ENCODE results near the gene RNF32.
"Not testable (repeated sequence)": the region's sequence is repeated elsewhere in the genome, so short reads cannot be mapped to it uniquely, and the experiment has no call there.

Gene RNF32

GRCh38 chr7:156614434-156615264, 25.9 kb upstream of the RNF32 start:
- DNase-seq = no peak

GRCh38 chr7:156616269-156617202, 24.0 kb upstream of the RNF32 start:
- DNase-seq = no peak

GRCh38 chr7:156617215-156617614, 23.4 kb upstream of the RNF32 start:
- no peak for DNase-seq

- DNase-seq = no peak
Observed at GRCh38 chr7:156618078-156618779, 22.3 kb upstream of the RNF32 start.

GRCh38 chr7:156618780-156619367, 21.7 kb upstream of the RNF32 start:
- no peak for DNase-seq

GRCh38 chr7:156619488-156620290, 20.9 kb upstream of the RNF32 start:
- DNase-seq = not testable (repeated sequence)

- DNase-seq = no peak
Observed at GRCh38 chr7:156620291-156620675, 20.3 kb upstream of the RNF32 start.

- no peak for DNase-seq
Observed at GRCh38 chr7:156621652-156622051, 18.9 kb upstream of the RNF32 start.

- peak; percentile 16 for DNase-seq
Observed at GRCh38 chr7:156625580-156625979, 15.0 kb upstream of the RNF32 start.

- no peak for DNase-seq
Observed at GRCh38 chr7:156626220-156626895, 14.2 kb upstream of the RNF32 start.

- DNase-seq = no peak
Observed at GRCh38 chr7:156628562-156628961, 12.0 kb upstream of the RNF32 start.

GRCh38 chr7:156629873-156630272, 10.7 kb upstream of the RNF32 start:
- DNase-seq = no peak

GRCh38 chr7:156634117-156634516, 6.5 kb upstream of the RNF32 start:
- no peak for DNase-seq

GRCh38 chr7:156635529-156636385, 4.8 kb upstream of the RNF32 start:
- no peak for DNase-seq

GRCh38 chr7:156637093-156637492, 3.5 kb upstream of the RNF32 start:
- DNase-seq = not testable (repeated sequence)

GRCh38 chr7:156638443-156639077, 2.0 kb upstream of the RNF32 start:
- DNase-seq = no peak

GRCh38 chr7:156639426-156640256, 933 bp upstream of the RNF32 start:
- DNase-seq = no peak

- DNase-seq = peak; percentile 75
Observed at GRCh38 chr7:156640949-156641485, 443 bp downstream of the RNF32 start.
